DMS53 treated with DMSO at 0.1 percent for 48 hours (cell line): Measurements from ENCODE around the gene PSMD13.

Experiments
- DNase-seq: peaks from one replicate; lab custom pipeline; 2025; ENCODE audit not compliant: unreplicated experiment; lab: John Stamatoyannopoulos, UW

PSMD13 gene

DNA sequence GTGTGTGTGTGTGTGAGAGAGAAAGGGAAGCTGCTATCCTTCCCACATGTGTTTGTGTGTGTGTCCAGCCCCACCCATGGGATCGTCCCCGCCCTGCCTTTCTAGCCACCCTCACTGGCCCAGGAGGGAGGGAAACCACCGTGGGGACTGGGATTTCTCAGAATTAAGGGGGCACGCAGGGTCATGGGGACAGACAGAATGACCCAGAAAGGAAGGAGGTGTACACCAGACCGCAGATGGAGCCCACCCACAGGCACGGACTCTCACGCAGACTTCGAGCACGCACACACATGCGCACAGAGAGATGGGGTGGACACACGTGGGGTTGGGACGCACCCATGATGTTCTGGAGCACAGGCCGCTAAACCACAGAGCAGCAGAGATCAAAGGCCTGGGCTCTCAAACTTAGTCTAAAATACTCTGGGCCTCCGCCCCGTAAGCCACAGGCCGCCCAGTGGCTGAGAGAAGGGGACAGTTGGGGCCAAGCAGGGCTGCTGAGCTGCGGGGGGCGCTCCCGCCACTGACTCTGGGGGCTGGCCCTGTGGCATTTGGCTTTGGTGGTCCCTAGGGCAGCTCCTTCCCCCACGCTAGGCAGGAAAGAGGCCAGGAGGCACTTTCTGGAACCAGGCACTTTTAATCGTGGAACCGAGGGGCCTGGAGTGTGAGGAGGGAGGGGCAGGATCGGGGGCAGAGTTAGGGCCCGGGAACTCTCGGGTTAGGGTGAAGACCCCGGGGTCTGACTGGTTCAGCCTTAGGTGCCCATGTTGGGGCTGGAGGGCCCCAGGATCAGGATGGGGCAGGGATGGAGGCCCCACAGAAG is 61.0 kb downstream of the PSMD13 start:
- no peak for DNase-seq

DNA sequence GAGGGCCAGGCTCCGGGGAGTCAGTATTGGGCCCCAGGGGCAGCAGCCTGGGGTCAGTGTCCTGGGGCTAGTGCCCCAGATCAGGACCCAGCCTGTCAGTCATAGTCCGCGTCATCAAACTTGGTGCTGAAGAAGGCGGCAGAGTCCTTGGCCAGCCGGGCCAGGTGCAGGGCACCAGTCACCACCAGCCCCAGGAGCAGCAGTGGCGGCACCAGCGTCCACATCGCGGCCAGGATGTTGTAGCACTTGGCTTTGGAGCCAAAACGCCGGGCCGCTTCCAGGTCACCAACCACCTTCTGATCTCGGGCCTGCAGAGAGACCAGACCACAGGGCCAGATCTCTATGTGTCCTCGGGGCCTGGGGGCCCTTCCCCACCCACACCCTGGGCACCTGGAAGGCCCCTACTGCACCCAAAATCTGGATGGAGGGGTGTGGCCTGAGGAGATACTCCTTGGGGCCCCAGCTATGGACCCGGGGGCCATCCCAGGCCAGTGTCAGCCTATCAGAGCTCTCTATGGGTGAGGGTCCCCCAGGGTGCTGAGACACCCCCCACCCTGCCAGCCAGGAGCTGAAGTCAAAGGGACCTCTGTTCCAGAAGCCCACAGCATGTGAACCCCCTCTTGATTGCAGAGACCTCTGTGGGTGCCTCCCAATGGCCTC is 61.8 kb downstream of the PSMD13 start:
- DNase-seq = no peak

DNA sequence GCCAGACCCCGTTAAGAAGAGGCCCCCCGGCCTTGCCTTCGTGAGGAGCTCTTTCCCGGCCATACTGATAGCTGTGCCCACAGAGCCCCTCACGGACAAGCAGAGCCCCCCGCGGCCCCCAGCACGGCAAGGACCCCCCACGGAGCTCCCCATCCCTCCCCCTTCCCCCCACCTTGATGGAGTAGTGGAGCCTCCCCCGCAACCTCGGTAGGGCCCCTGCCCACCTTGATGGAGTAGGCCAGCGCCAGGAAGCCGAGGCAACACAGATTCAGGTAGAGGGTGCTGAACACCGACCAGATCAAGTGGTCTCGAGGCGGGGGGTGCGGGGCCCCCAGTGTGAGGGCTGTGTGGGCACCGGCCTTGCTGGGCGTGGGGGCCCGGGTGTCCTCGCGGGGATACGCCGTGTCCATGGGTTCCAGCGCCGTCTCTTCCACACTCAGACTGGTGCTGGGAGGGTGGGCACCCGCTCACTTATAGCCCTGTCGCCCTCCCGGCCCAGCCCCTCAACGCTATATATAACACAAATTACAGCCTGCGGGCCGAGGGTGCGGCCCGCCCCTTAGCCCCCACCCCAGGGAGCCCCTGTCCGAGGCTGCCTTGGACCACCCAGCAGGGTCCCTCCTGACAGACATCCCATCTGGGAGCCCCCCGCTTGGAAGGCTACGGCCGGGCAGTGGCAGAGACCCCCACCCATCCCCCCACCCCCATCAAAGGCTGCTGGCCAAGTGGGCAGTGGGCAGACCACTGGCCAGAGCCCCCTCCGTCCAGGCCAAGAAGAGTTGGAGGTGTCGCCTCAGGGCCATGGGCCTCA is 62.5 kb downstream of the PSMD13 start, which contains the start of gene IFITM5:
TSS of gene IFITM5 (minus strand) at position 446 of the 811 bp plus-strand sequence. CDS start at position 410, 36 bp downstream.
- no peak for DNase-seq

DNA sequence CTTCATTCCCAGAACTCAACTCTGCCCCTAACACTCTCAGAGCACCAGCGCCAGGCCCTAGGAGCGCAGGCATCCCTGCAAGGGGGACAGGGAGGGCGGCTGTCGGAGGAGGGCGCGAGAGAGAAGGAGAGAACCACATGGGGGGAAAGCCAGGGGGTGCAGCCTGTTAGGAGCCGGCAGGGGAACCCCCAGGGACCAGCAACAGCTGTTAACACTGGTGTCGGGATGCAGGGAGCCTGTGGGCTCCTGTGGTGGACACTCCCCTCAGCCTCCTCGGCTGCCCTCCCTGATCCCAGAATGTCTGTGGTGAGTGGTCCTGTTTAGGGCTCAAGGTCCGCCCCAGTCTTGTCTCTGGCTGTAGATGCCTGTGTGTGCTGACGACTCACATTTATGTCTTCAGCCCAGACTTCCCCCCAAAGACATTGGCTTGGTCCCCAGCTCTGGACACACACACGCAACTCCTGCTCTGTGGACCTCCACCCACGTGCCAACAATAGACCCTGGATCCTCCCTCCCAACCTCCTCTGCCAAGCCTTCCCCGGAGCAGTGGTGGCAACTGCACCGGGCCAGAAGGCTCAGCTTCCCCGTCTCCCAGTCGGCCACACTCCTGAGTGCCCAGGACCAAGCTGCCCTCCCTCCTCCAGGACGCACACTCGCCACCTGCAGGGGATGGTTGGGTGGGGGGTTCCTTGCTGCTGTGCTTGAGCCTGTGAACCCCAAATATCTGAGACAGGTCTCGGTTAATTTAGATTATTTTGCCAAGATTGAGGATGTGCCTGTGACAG is 63.4 kb downstream of the PSMD13 start:
- DNase-seq = no peak
